PC-9 (cell line): ENCODE data around the gene CLEC5A.

Experiments used
- CTCF ChIP-seq: fragments of 200-600 bp; sonication (generic); conservative IDR thresholded peaks from 2 replicates; pipeline ENCODE4 v1.6.1; 2017; ENCODE audit warnings: mixed run types, antibody characterized with exemption, mild to moderate bottlenecking, moderate library complexity
- EZH2 ChIP-seq: fragments of 200-600 bp; sonication (generic); IDR thresholded peaks from 2 replicates; pipeline ENCODE4 v1.8.0; 2017; ENCODE audit warnings: antibody characterized with exemption, low read depth

- TF ChIP-seq CTCF (no peak), EZH2 (no peak)
These were observed 5.7 kb upstream of the CLEC5A start for GRCh38 chr7:141952461-141952860.
